ENCODE results near the gene BCCIP. TPM values are rescaled to one million over a fixed set of nuclear protein-coding genes. Genes with fewer than 3 reads are reported as not detected.

BCCIP gene
- total RNA-seq, 1 donor from 2014 or later, result 45.1 TPM

DNA sequence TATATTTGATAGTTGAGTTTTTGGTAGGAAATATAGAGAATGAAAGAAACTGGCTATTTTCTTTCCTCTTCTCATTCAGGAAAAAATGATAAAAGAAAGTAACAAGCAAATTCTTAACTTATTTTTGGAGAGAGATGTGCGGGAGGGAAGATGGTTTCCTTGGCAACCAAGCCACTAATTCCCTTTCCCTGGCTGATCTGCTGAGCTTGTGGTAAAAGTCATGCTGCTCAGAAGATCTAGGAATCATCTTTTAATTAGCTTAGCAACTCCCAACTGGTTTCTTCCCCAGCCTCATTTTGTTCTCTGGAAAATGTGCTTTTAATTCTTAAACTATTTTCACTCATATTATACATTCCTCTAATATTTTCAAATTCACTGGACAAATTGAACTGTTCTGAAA lies 12.1 kb upstream of the BCCIP start:
- H3K27me3 ChIP-seq (ENCODE audit: low read depth), result no peaks in the 10 kb centered on the region
- TF ChIP-seq, protein P1, sequence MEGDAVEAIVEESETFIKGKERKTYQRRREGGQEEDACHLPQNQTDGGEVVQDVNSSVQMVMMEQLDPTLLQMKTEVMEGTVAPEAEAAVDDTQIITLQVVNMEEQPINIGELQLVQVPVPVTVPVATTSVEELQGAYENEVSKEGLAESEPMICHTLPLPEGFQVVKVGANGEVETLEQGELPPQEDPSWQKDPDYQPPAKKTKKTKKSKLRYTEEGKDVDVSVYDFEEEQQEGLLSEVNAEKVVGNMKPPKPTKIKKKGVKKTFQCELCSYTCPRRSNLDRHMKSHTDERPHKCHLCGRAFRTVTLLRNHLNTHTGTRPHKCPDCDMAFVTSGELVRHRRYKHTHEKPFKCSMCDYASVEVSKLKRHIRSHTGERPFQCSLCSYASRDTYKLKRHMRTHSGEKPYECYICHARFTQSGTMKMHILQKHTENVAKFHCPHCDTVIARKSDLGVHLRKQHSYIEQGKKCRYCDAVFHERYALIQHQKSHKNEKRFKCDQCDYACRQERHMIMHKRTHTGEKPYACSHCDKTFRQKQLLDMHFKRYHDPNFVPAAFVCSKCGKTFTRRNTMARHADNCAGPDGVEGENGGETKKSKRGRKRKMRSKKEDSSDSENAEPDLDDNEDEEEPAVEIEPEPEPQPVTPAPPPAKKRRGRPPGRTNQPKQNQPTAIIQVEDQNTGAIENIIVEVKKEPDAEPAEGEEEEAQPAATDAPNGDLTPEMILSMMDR (IDR thresholded peaks at IDR 0.05; ENCODE audit: borderline replicate concordance), result no peak
- H3K27ac ChIP-seq (replicated peaks), result no peak overlapping the region
- no peaks in the 10 kb centered on the region for H3K9me3 ChIP-seq (replicated peaks)
- H3K4me1 ChIP-seq, result no peaks in the 10 kb centered on the region
- no peak for DNase-seq
- no peak overlapping the region for H3K4me3 ChIP-seq
- peaks cover 86% of the 10 kb centered on the region for H3K36me3 ChIP-seq
- intact Hi-C loops (cut with micrococcal nuclease), result no loop called here

DNA sequence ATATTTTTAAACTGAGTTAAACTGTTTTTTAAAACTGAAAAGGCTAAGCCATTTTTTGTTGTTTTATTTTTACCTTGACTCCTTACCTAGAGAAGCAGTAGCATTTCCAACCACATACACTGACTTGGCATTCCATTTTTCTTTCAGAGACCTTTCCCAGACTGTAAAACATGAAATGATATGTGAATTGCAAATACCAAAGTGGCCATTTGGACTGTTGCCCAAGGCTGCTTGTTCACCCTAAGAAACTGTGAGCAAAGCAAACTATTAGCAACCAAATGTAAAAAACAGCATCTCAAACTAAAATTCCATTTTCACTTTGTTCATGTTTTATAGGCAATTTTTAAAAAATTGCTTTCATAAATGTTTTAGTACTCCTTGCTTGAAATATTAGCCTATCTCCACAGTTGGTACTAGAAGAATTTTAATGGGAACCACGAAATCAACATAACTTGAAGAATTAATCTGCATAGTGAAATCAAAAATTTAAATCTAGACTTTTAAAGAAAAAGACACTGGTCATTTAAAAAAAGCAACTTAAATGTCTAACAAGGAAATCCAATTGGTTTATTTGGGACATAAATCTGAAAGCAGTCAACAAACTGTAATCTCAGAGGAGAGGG lies 11.1 kb upstream of the BCCIP start:
- TF ChIP-seq, protein P1 (IDR thresholded peaks at IDR 0.05; ENCODE audit: borderline replicate concordance), result no peak
- H3K27me3 ChIP-seq (ENCODE audit: low read depth), result no peaks in the 10 kb centered on the region
- H3K4me3 ChIP-seq, result no peak overlapping the region
- H3K27ac ChIP-seq (replicated peaks), result no peak overlapping the region
- H3K4me1 ChIP-seq, result no peaks in the 10 kb centered on the region
- no peak for DNase-seq
- H3K36me3 ChIP-seq, result peaks cover 76% of the 10 kb centered on the region
- no peaks in the 10 kb centered on the region for H3K9me3 ChIP-seq (replicated peaks)
- intact Hi-C loops (cut with micrococcal nuclease), result no loop called here

DNA sequence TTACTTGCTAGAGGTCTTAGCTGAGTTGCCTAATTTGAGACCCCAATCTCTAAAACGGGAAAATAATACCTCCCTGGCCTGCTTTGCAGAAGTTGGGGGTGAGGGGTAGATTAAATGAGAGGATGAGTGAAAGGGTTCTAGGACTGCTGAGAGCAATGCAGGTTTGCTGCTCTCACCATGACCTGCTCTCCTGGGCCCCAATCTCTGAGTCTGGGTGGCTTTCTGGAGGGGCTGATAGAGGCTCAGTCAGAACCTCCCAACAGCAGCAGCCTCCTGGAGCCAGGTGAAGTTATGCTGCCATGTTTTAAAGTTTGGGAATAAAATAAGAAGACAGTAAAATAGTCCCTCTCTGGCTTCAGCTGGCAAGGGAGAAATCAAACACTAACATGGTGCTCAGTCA lies 7.6 kb upstream of the BCCIP start:
- peaks cover 5% of the 10 kb centered on the region for H3K4me1 ChIP-seq
- H3K27ac ChIP-seq (replicated peaks), result no peak overlapping the region
- H3K9me3 ChIP-seq (replicated peaks), result no peaks in the 10 kb centered on the region
- no peak overlapping the region for H3K4me3 ChIP-seq
- TF ChIP-seq, protein P1 (IDR thresholded peaks at IDR 0.05; ENCODE audit: borderline replicate concordance), result no peak
- H3K36me3 ChIP-seq, result peaks cover 54% of the 10 kb centered on the region
- H3K27me3 ChIP-seq (ENCODE audit: low read depth), result no peaks in the 10 kb centered on the region
- intact Hi-C loops (cut with micrococcal nuclease), result no loop called here
- DNase-seq, result no peak

DNA sequence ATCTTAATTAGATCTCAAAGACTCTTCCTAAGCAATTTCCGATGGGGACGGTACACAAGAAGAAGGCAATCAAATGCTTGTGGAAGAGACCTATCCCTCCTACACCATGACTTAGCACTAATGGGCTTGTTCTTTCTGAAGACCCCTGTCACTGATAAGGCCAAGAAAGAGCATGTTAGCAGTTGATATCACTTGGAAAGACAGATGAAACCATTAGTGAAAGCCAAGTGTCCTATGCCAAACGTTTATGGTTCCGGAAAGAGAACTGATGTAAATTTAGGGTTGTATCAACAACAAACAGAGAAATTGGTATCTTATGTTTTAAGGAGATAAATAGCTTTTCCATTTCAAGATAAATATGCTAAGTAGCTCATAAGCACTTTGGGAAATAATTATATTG lies 6.8 kb upstream of the BCCIP start:
- intact Hi-C loops (cut with micrococcal nuclease), result no loop called here
- H3K27ac ChIP-seq (replicated peaks), result no peak overlapping the region

DNA sequence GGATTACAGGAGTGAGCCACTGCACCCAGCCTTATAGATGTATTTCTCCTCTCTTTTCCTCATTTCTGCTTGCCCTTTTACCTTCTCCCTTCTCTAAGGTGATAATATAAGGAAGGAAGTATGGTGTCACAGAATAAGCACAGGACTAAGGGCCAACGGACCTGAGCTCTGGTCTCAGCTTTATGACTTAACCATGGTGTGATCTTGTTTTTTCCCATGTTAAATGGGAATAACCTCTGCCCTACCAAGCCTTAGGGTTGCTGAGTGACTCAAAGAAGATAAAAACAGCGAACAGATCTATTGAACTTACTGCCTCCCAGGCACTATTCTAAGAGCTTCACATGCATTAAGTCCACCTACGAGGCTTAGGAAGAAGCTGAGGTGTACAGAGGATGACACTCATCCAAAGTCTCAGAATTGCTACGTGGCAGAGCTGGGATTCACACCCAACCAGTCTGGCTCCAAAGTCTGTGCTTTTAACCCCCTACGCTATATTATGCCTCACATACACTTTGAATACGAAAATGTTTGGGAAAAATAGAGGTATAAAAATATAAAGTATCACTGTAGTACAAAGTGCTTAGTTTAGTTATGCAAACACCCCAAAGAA lies 5.9 kb upstream of the BCCIP start:
- TF ChIP-seq, protein P1 (IDR thresholded peaks at IDR 0.05; ENCODE audit: borderline replicate concordance), result no peak
- Histone ChIP-seq H3K27me3 (ENCODE audit: low read depth) (no peaks in the 10 kb centered on the region), H3K36me3 (peaks cover 37% of the 10 kb centered on the region), H3K4me3 (no peak overlapping the region), H3K9me3 (replicated peaks) (no peaks in the 10 kb centered on the region), H3K27ac (replicated peaks) (no peak overlapping the region), H3K4me1 (peaks cover 21% of the 10 kb centered on the region)
- no peak for DNase-seq
- intact Hi-C loops (cut with micrococcal nuclease), result no loop called here

More for the DNA sequence above, 6.8 kb upstream of the BCCIP start:
- Histone ChIP-seq H3K27me3 (ENCODE audit: low read depth) (no peaks in the 10 kb centered on the region), H3K4me1 (peaks cover 12% of the 10 kb centered on the region), H3K36me3 (peaks cover 46% of the 10 kb centered on the region), H3K4me3 (no peak overlapping the region), H3K9me3 (replicated peaks) (no peaks in the 10 kb centered on the region)
- DNase-seq, result no peak
- TF ChIP-seq, protein P1 (IDR thresholded peaks at IDR 0.05; ENCODE audit: borderline replicate concordance), result no peak
